CD4-positive, alpha-beta T cell (primary cell): ENCODE measurements around the gene APC2. TPM values are rescaled to one million over a fixed set of nuclear protein-coding genes. Genes with fewer than 3 reads are reported as not detected.

Experiments
- ATAC-seq: fragments of 200-7000 bp; cut with Tn5 transposase; one replicate; pipeline ENCODE4 v1.10.0; 2022; ENCODE audit warnings: mild to moderate bottlenecking; ENCODE audit not compliant: poor library complexity
- CTCF ChIA-PET: fragments of 350-600 bp; sonication (Branson Sonifier 250); formaldehyde crosslinking; loops from one replicate; lab custom pipeline; 2021; ENCODE audit warnings: antibody characterized with exemption, inconsistent platforms; lab: Charles Lee
- POLR2A ChIA-PET: fragments of 350-600 bp; sonication (Branson Sonifier 250); formaldehyde crosslinking; loops from one replicate; lab custom pipeline; 2021; ENCODE audit warnings: antibody characterized with exemption, inconsistent platforms; lab: Charles Lee
- DNase-seq, 14 experiments: peaks; one replicate each; pipeline ENCODE4 v3.0.0-alpha.2; 2013 to 2020; ENCODE audit warnings: mixed read lengths in 2 of 14
- H3K27ac ChIP-seq, 2 donors: one replicate each; pipeline versions ENCODE4 v1.5.1 to v1.7.0; 2013; ENCODE audit warnings: low read length in 2 of 2, low read depth in 1 of 2, mild to moderate bottlenecking in 1 of 2
- H3K27me3 ChIP-seq, 2 experiments: 1 replicate in 1 of 2; 2 replicates in 1 of 2; pipeline versions ENCODE4 v1.6.1 to v1.7.0; 2013; ENCODE audit warnings: low read length in 2 of 2, control low read depth in 1 of 2, mild to moderate bottlenecking in 1 of 2, moderate library complexity in 1 of 2; ENCODE audit not compliant: insufficient read depth in 2 of 2, control insufficient read depth in 1 of 2
- H3K36me3 ChIP-seq: one replicate; pipeline ENCODE4 v1.6.1; 2013; ENCODE audit warnings: low read length, control low read depth; ENCODE audit not compliant: insufficient read depth
- H3K4me1 ChIP-seq: one replicate; pipeline ENCODE4 v1.6.1; 2013; ENCODE audit warnings: low read length, control low read depth; ENCODE audit not compliant: insufficient read depth
- H3K4me3 ChIP-seq: one replicate; pipeline ENCODE4 v1.5.1; 2013; ENCODE audit warnings: mild to moderate bottlenecking, low read length, moderate library complexity
- H3K9me3 ChIP-seq, 2 experiments: 1 replicate in 1 of 2; 2 replicates in 1 of 2; pipeline versions ENCODE4 v1.6.1 to v1.7.0; 2013; ENCODE audit warnings: low read length in 2 of 2, mild to moderate bottlenecking in 2 of 2, control low read depth in 1 of 2, moderate library complexity in 1 of 2; ENCODE audit not compliant: control insufficient read depth in 1 of 2, insufficient read depth in 1 of 2
- H3K27ac Mint-ChIP-seq: one replicate; pipeline ENCODE4 v1.8.0; 2020; ENCODE audit warnings: mixed read lengths
- H3K27me3 Mint-ChIP-seq: one replicate; pipeline ENCODE4 v1.8.0; 2021; ENCODE audit warnings: mixed read lengths
- H3K36me3 Mint-ChIP-seq: one replicate; pipeline ENCODE4 v1.8.0; 2021; ENCODE audit warnings: low read depth, mixed read lengths
- H3K4me1 Mint-ChIP-seq: one replicate; pipeline ENCODE4 v1.8.0; 2021; ENCODE audit warnings: low read depth, mixed read lengths
- H3K4me3 Mint-ChIP-seq: one replicate; pipeline ENCODE4 v1.8.0; 2020; ENCODE audit warnings: mild to moderate bottlenecking, mixed read lengths
- H3K9me3 Mint-ChIP-seq: one replicate; pipeline ENCODE4 v1.8.0; 2020; ENCODE audit warnings: mixed read lengths
- intact Hi-C, 2 experiments: fragments of 100-400 bp; cut with DNase I in 1 of 2; cut with micrococcal nuclease in 1 of 2; formaldehyde crosslinking; loops; one replicate each; pipeline versions ENCODE4 v1.15.1 to v1.9.0; 2023 to 2025; cut with DNase I, micrococcal nuclease
- total RNA-seq, 174 experiments: library from RNA in 2 of 174; stranded (reverse) in 2 of 174; gene quantifications; one replicate each; pipeline ENCODE4 v1.2.3 and lab custom pipeline; 2021 to 2026
- TF ChIP-seq, protein P1 (sequence below): fragments of 200-600 bp; IDR thresholded peaks from one replicate; pipeline ENCODE4 v1.8.0; 2022; ENCODE audit warnings: antibody characterized with exemption, mild to moderate bottlenecking

APC2 gene
- total RNA-seq, 2 experiments from 2014 or later = 0.20 to 0.30 TPM

DNA sequence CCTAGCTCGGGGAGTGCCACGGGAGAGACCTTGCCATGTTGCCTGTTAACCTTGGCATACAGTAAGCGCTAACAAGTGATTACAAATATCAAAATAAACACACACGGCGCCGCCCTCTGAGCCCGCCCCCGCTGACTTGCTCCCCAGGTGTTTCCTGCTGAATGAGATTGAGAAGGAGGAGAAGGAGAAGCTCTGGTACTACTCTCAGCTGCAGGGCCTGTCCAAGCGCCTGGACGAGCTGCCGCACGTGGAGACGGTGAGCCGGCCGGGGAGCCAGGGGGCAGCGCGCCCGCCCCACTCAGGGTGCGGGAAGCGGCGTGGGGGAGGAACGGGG, 5.0 kb downstream of the APC2 start:
- intact Hi-C loops = no loop called here
- Histone ChIP-seq H3K27ac (no peak overlapping the region), H3K9me3 (peaks cover 0 to 43% of the 10 kb centered on the region in 2 experiments), H3K27me3 (peaks cover 59 to 75% of the 10 kb centered on the region in 2 experiments), H3K4me1 (peaks cover 33% of the 10 kb centered on the region), H3K36me3 (no peaks in the 10 kb centered on the region), H3K4me3 (no peak overlapping the region)
- Mint-ChIP-seq H3K4me3 (no peak overlapping the region), H3K27ac (no peak overlapping the region), H3K36me3 (no peaks in the 10 kb centered on the region), H3K9me3 (no peaks in the 10 kb centered on the region), H3K4me1 (peaks cover 30% of the 10 kb centered on the region), H3K27me3 (peaks cover 68% of the 10 kb centered on the region)
- TF ChIP-seq, protein P1, sequence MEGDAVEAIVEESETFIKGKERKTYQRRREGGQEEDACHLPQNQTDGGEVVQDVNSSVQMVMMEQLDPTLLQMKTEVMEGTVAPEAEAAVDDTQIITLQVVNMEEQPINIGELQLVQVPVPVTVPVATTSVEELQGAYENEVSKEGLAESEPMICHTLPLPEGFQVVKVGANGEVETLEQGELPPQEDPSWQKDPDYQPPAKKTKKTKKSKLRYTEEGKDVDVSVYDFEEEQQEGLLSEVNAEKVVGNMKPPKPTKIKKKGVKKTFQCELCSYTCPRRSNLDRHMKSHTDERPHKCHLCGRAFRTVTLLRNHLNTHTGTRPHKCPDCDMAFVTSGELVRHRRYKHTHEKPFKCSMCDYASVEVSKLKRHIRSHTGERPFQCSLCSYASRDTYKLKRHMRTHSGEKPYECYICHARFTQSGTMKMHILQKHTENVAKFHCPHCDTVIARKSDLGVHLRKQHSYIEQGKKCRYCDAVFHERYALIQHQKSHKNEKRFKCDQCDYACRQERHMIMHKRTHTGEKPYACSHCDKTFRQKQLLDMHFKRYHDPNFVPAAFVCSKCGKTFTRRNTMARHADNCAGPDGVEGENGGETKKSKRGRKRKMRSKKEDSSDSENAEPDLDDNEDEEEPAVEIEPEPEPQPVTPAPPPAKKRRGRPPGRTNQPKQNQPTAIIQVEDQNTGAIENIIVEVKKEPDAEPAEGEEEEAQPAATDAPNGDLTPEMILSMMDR = no peak
- CTCF ChIA-PET = interaction anchor here (0.8 to 1.6 kb wide), 2 partner anchors 10 to 11 kb away, joined by 4 read pairs; no protein-coding TSS in a partner anchor
- POLR2A ChIA-PET = interaction anchor here (0.6 to 2.3 kb wide), 3 partner anchors 10 to 830 kb away, joined by 3 to 12 read pairs (median 7); no protein-coding TSS in a partner anchor
- DNase-seq (no peak), ATAC-seq (peak; percentile 9)

DNA sequence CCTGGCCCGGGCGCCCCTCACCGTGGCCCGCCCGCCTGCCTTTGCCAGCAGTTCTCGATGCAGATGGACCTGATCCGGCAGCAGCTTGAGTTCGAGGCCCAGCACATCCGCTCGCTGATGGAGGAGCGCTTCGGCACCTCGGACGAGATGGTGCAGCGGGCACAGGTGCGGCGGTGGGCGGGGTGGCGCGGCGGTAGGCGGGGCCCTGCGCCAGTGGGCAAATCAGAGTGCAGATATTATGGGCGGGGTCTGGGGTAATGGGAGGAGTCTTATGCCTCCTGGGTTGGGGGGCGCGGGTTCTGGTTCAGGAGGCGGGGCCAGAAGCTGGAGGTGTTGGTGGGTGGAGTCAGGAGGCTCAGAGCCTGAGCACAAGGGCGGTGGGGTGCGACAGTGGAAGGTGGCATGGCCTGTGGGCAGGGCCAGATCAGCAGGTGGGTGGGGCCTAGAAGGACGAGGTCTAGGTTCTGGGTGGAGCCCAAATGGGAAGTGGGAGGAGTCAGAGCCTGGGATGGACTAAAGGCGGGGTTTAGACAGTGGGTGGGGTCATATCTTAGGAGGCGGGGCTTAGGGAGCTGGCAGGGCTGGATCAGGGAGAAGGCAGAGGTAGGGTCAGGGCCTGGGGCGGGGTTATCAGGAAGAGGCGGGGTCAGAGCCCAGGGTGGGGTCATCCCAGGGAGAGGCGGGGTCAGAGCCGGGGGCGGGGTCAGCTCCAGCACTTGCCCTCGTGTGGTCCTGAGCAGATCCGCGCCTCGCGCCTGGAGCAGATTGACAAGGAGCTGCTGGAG, 5.6 kb downstream of the APC2 start:
- POLR2A ChIA-PET = interaction anchor here (0.6 to 2.3 kb wide), 5 partner anchors 10 to 186 kb away, joined by 3 to 12 read pairs (median 4); partner anchors contain the start of gene CIRBP
- TF ChIP-seq, protein P1 = no peak
- Histone ChIP-seq H3K9me3 (peaks cover 0 to 39% of the 10 kb centered on the region in 2 experiments), H3K4me1 (peaks cover 28% of the 10 kb centered on the region), H3K36me3 (no peaks in the 10 kb centered on the region), H3K27me3 (peaks cover 55 to 70% of the 10 kb centered on the region in 2 experiments), H3K4me3 (no peak overlapping the region), H3K27ac (no peak overlapping the region)
- Mint-ChIP-seq H3K4me1 (peaks cover 27% of the 10 kb centered on the region), H3K36me3 (no peaks in the 10 kb centered on the region), H3K27me3 (peaks cover 64% of the 10 kb centered on the region), H3K27ac (no peak overlapping the region), H3K4me3 (no peak overlapping the region), H3K9me3 (no peaks in the 10 kb centered on the region)
- peak in 11 of 14 experiments; percentile 24 to 82 (median 45) for DNase-seq
- CTCF ChIA-PET = interaction anchor here (0.8 to 1.6 kb wide), 2 partner anchors 10 kb away, joined by 4 read pairs; no protein-coding TSS in a partner anchor
- intact Hi-C loops = no loop called here
- ATAC-seq = peak; percentile 79

DNA sequence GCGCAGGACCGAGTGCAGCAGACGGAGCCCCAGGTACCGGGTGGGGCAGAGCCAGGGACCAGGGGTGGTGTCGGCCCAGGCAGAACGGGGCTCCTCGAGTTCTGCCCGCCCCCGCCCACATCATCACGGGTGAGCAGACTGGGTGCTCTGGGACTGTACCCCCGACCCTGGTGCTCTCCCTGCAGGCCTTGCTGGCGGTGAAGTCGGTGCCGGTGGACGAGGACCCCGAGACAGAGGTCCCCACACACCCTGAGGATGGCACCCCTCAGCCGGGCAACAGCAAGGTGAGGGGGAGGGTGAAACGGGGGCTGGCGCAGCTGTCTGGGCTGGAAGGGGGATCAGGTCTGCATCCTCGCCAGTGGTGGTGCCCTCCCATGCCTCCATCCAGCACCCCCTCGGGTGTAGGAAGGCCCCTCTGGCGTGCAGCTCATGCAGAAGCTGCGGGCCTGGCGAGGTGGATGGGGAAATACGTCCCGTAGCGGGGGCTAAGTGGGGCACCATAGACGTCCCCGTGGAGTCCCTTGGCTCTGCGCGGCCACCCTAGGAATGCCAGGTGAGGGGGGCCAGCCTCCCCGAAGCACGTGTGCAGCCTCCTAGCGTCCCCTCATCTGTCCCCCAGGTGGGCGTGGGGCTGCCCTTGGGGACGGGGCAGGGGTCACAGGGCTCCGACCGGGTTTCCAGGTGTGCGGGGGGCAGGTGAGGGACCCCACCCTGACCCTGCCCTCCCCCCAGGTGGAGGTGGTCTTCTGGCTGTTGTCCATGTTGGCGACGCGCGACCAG, 6.4 kb downstream of the APC2 start:
- intact Hi-C loops = no loop called here
- H3K4me3 ChIP-seq = no peak overlapping the region
- ChIA-PET CTCF (interaction anchor here (1.0 to 1.6 kb wide), 2 partner anchors 9 to 11 kb away, joined by 3 to 4 read pairs; no protein-coding TSS in a partner anchor), POLR2A (interaction anchor here (0.6 to 2.3 kb wide), 5 partner anchors 11 to 187 kb away, joined by 3 to 12 read pairs (median 4); partner anchors contain the start of gene CIRBP)
- no peaks in the 10 kb centered on the region for H3K36me3 ChIP-seq
- Mint-ChIP-seq H3K27me3 (peaks cover 56% of the 10 kb centered on the region), H3K27ac (no peak overlapping the region), H3K36me3 (no peaks in the 10 kb centered on the region), H3K4me1 (peaks cover 22% of the 10 kb centered on the region), H3K4me3 (no peak overlapping the region), H3K9me3 (no peaks in the 10 kb centered on the region)
- DNase-seq (no peak), ATAC-seq (no peak)
- no peak overlapping the region for H3K27ac ChIP-seq
- H3K4me1 ChIP-seq = peaks cover 28% of the 10 kb centered on the region
- H3K27me3 ChIP-seq = peaks cover 47 to 62% of the 10 kb centered on the region in 2 experiments
- TF ChIP-seq, protein P1 = no peak
- H3K9me3 ChIP-seq = peaks cover 0 to 37% of the 10 kb centered on the region in 2 experiments
